Keratinocyte (primary cell): ENCODE data around the gene DBNL.

ENCODE experiments used
- EZH2 ChIP-seq: IDR thresholded peaks from one replicate; pipeline ENCODE4 v1.6.1; 2012; ENCODE audit warnings: inconsistent platforms, mild to moderate bottlenecking, low read length, moderate library complexity
- TF ChIP-seq, protein P1 (sequence below), 3 experiments: IDR thresholded peaks in 1 of 3; conservative IDR thresholded peaks in 1 of 3; optimal IDR thresholded peaks in 1 of 3; 2 replicates in 2 of 3; 3 replicates in 1 of 3; pipeline versions ENCODE3 to v1.5.1; 2011; ENCODE audit warnings: low read length in 3 of 3, mild to moderate bottlenecking in 3 of 3, moderate library complexity in 2 of 3, control low read depth in 1 of 3, inconsistent platforms in 1 of 3; ENCODE audit not compliant: insufficient read depth in 2 of 3; ENCODE audit errors: extremely low read depth in 1 of 3

DNA sequence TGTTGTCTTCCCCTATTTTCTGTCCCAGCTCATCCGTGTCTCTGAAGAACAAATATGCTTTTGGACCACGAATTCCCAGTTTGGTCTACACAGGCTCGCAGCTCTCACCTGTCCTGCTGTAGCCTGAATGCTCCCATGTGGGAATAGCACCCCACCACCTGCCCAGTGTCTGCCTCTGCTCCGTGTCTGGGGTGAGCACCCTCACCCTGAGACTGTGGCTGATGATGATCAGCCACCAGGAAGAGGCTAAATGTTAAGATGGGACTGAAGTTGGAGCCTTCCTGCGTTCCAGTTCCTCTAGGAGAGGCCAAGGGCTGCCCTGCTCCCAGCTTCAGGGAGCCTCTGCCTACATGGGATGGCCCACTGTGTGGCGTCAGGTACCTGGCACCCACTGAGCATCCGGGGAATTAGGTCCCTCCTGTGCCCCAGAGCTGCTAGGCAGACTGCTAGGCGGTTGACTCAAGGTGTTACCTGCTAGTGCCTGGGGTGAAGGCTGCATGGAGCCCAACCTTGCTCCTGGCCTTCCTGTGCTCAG lies 17.2 kb downstream of the DBNL start:
- no peak for TF ChIP-seq EZH2
- TF ChIP-seq, protein P1, sequence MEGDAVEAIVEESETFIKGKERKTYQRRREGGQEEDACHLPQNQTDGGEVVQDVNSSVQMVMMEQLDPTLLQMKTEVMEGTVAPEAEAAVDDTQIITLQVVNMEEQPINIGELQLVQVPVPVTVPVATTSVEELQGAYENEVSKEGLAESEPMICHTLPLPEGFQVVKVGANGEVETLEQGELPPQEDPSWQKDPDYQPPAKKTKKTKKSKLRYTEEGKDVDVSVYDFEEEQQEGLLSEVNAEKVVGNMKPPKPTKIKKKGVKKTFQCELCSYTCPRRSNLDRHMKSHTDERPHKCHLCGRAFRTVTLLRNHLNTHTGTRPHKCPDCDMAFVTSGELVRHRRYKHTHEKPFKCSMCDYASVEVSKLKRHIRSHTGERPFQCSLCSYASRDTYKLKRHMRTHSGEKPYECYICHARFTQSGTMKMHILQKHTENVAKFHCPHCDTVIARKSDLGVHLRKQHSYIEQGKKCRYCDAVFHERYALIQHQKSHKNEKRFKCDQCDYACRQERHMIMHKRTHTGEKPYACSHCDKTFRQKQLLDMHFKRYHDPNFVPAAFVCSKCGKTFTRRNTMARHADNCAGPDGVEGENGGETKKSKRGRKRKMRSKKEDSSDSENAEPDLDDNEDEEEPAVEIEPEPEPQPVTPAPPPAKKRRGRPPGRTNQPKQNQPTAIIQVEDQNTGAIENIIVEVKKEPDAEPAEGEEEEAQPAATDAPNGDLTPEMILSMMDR (optimal IDR thresholded peaks at IDR 0.05 in 1 of 3, IDR thresholded peaks at IDR 0.05 in 1 of 3, conservative IDR thresholded peaks at IDR 0.05 in 1 of 3; ENCODE audit: extremely low read depth in 1 of 3, insufficient read depth in 2 of 3, low read length in 3 of 3), result no peak
